GM12878 (cell line): ENCODE results near the gene CR2.

Experiments used
- CBX5 ChIP-seq: sonication (generic); IDR thresholded peaks from 2 replicates; pipeline ENCODE4 v1.6.1; 2016; ENCODE audit warnings: low read depth, moderate library complexity, mild to moderate bottlenecking, inconsistent platforms
- EGR1 ChIP-seq, 2 experiments: IDR thresholded peaks; 1 replicate in 1 of 2; 2 replicates in 1 of 2; pipeline ENCODE4 v1.6.1; 2011 to 2012; ENCODE audit warnings: low read depth in 2 of 2, low read length in 2 of 2, borderline replicate concordance in 1 of 2, mild to moderate bottlenecking in 1 of 2, moderate library complexity in 1 of 2
- EP300 ChIP-seq, 2 experiments: fragments of 150-350 bp in 1 of 2; IDR thresholded peaks; 2 replicates each; pipeline ENCODE4 v1.6.1; 2011 to 2012; ENCODE audit warnings: low read depth in 2 of 2, low read length in 2 of 2, borderline replicate concordance in 1 of 2, improper control_type of control experiment in 1 of 2, inconsistent platforms in 1 of 2; ENCODE audit not compliant: control insufficient read depth in 1 of 2
- HDGF ChIP-seq: fragments of 450-650 bp; IDR thresholded peaks from 2 replicates; pipeline ENCODE4 v1.6.1; 2016; ENCODE audit warnings: antibody characterized with exemption
- NR2C1 ChIP-seq: fragments of 450-650 bp; IDR thresholded peaks from 2 replicates; pipeline ENCODE4 v1.6.1; 2017; ENCODE audit warnings: antibody characterized with exemption, mild to moderate bottlenecking, moderate library complexity
- PRDM15 ChIP-seq: fragments of 450-650 bp; formaldehyde crosslinking; IDR thresholded peaks from 2 replicates; pipeline ENCODE4 v1.4.0; 2020; ENCODE audit warnings: mild to moderate bottlenecking, moderate library complexity
- SRF ChIP-seq, 2 experiments: IDR thresholded peaks; 2 replicates each; pipeline ENCODE4 v1.6.1; 2011; ENCODE audit warnings: low read depth in 2 of 2, low read length in 2 of 2, mild to moderate bottlenecking in 1 of 2, moderate library complexity in 1 of 2
- SUPT20H ChIP-seq: IDR thresholded peaks from 2 replicates; pipeline ENCODE4 v1.6.1; 2011; ENCODE audit warnings: low read depth, mild to moderate bottlenecking, low read length, moderate library complexity, borderline replicate concordance; ENCODE audit not compliant: control insufficient read depth
- TF ChIP-seq, protein P1 (sequence below), 3 experiments: IDR thresholded peaks in 2 of 3; conservative IDR thresholded peaks in 1 of 3; 2 replicates each; pipeline ENCODE4 v1.5.1; 2011; ENCODE audit warnings: low read depth in 3 of 3, low read length in 3 of 3, mild to moderate bottlenecking in 3 of 3, control low read depth in 2 of 3, moderate library complexity in 2 of 3, inconsistent platforms in 1 of 3, mixed read lengths in 1 of 3; ENCODE audit not compliant: control insufficient read depth in 2 of 3, insufficient read depth in 1 of 3; ENCODE audit errors: extremely low read depth in 1 of 3
- TF ChIP-seq, protein P2 (sequence below): IDR thresholded peaks from 2 replicates; pipeline ENCODE4 v1.6.1; 2012; ENCODE audit warnings: mild to moderate bottlenecking, low read depth, low read length

GRCh38 chr1:207433435-207433834 lies 20.7 kb upstream of the CR2 start:
- TF ChIP-seq, protein P1, sequence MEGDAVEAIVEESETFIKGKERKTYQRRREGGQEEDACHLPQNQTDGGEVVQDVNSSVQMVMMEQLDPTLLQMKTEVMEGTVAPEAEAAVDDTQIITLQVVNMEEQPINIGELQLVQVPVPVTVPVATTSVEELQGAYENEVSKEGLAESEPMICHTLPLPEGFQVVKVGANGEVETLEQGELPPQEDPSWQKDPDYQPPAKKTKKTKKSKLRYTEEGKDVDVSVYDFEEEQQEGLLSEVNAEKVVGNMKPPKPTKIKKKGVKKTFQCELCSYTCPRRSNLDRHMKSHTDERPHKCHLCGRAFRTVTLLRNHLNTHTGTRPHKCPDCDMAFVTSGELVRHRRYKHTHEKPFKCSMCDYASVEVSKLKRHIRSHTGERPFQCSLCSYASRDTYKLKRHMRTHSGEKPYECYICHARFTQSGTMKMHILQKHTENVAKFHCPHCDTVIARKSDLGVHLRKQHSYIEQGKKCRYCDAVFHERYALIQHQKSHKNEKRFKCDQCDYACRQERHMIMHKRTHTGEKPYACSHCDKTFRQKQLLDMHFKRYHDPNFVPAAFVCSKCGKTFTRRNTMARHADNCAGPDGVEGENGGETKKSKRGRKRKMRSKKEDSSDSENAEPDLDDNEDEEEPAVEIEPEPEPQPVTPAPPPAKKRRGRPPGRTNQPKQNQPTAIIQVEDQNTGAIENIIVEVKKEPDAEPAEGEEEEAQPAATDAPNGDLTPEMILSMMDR (IDR thresholded peaks at IDR 0.05 in 2 of 3, conservative IDR thresholded peaks at IDR 0.05 in 1 of 3; ENCODE audit: control insufficient read depth in 2 of 3, extremely low read depth in 1 of 3, insufficient read depth in 1 of 3, low read depth in 3 of 3, low read length in 3 of 3), result no peak
- TF ChIP-seq EP300 (IDR thresholded peaks at IDR 0.05; ENCODE audit: borderline replicate concordance in 1 of 2, control insufficient read depth in 1 of 2, low read depth in 2 of 2, low read length in 2 of 2) (no peak), CBX5 (no peak), SUPT20H (no peak), SRF (IDR thresholded peaks at IDR 0.05; ENCODE audit: low read depth in 2 of 2, low read length in 2 of 2) (no peak), EGR1 (IDR thresholded peaks at IDR 0.05; ENCODE audit: borderline replicate concordance in 1 of 2, low read depth in 2 of 2, low read length in 2 of 2) (no peak), PRDM15 (CRISPR knock-in tag) (no peak), NR2C1 (no peak), HDGF (no peak)
- TF ChIP-seq, protein P2, sequence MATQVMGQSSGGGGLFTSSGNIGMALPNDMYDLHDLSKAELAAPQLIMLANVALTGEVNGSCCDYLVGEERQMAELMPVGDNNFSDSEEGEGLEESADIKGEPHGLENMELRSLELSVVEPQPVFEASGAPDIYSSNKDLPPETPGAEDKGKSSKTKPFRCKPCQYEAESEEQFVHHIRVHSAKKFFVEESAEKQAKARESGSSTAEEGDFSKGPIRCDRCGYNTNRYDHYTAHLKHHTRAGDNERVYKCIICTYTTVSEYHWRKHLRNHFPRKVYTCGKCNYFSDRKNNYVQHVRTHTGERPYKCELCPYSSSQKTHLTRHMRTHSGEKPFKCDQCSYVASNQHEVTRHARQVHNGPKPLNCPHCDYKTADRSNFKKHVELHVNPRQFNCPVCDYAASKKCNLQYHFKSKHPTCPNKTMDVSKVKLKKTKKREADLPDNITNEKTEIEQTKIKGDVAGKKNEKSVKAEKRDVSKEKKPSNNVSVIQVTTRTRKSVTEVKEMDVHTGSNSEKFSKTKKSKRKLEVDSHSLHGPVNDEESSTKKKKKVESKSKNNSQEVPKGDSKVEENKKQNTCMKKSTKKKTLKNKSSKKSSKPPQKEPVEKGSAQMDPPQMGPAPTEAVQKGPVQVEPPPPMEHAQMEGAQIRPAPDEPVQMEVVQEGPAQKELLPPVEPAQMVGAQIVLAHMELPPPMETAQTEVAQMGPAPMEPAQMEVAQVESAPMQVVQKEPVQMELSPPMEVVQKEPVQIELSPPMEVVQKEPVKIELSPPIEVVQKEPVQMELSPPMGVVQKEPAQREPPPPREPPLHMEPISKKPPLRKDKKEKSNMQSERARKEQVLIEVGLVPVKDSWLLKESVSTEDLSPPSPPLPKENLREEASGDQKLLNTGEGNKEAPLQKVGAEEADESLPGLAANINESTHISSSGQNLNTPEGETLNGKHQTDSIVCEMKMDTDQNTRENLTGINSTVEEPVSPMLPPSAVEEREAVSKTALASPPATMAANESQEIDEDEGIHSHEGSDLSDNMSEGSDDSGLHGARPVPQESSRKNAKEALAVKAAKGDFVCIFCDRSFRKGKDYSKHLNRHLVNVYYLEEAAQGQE, result no peak
